Tibial nerve (tissue), 4 donors: Measurements from ENCODE around the gene PARP3.
A peak's percentile ranks its signal among the peaks of the same experiment; 100 is the strongest.

Experiments used
- CTCF ChIP-seq, 5 experiments: fragments of 200-600 bp in 3 of 5; fragments of 450-650 bp in 2 of 5; sonication (generic) in 3 of 5; IDR thresholded peaks; one replicate each; pipeline ENCODE4 v1.5.1; 2016 to 2019; ENCODE audit warnings: antibody characterized with exemption in 5 of 5, mild to moderate bottlenecking in 3 of 5, moderate library complexity in 2 of 5
- EP300 ChIP-seq, 2 donors: sonication (generic); formaldehyde crosslinking; IDR thresholded peaks; one replicate each; pipeline ENCODE4 v1.6.1; 2017; ENCODE audit warnings: antibody characterized with exemption in 2 of 2, mild to moderate bottlenecking in 1 of 2
- POLR2A ChIP-seq, 2 donors: fragments of 450-650 bp; IDR thresholded peaks; one replicate each; pipeline ENCODE4 v1.6.1; 2017; ENCODE audit warnings: antibody characterized with exemption in 2 of 2, mild to moderate bottlenecking in 2 of 2, moderate library complexity in 2 of 2

- TF ChIP-seq EP300 (IDR thresholded peaks at IDR 0.05) (peak; percentile 95 to 97), CTCF (IDR thresholded peaks at IDR 0.05) (peak in 4 of 5 experiments; percentile 9 to 62 (median 37)), POLR2A (IDR thresholded peaks at IDR 0.05) (peak in 1 of 2 donors; percentile 62)
These were observed 53.4 kb downstream of the PARP3 start, which contains the start of gene RPL29 for GRCh38 chr3:51995346-51996163.
